KMS-11 (cell line): ENCODE results near the gene UHRF2.
"Not testable (repeated sequence)": the region's sequence is repeated elsewhere in the genome, so short reads cannot be mapped to it uniquely, and the experiment has no call there.

Experiments
- H2AFZ ChIP-seq: fragments of 200-600 bp; sonication (generic); 2 replicates; pipeline ENCODE4 v1.6.1; 2016; ENCODE audit warnings: antibody characterized with exemption, mixed run types, low read depth
- H3K27ac ChIP-seq: fragments of 200-600 bp; sonication (generic); 2 replicates; pipeline ENCODE4 v1.6.1; 2016; ENCODE audit warnings: mild to moderate bottlenecking, mixed run types
- H3K27me3 ChIP-seq: fragments of 200-600 bp; sonication (generic); 2 replicates; pipeline ENCODE4 v1.6.1; 2017; ENCODE audit warnings: mild to moderate bottlenecking, low read depth, mixed run types, moderate library complexity; ENCODE audit not compliant: insufficient read depth
- H3K36me3 ChIP-seq: fragments of 200-600 bp; sonication (generic); 2 replicates; pipeline ENCODE4 v1.6.1; 2017; ENCODE audit warnings: mild to moderate bottlenecking, mixed run types; ENCODE audit not compliant: insufficient read depth
- H3K4me1 ChIP-seq: fragments of 200-600 bp; sonication (generic); 2 replicates; pipeline ENCODE4 v1.6.1; 2016; ENCODE audit warnings: mild to moderate bottlenecking, low read depth, mixed run types; ENCODE audit not compliant: poor library complexity, severe bottlenecking
- H3K4me2 ChIP-seq: fragments of 200-600 bp; sonication (generic); 2 replicates; pipeline ENCODE4 v1.7.0; 2016; ENCODE audit warnings: mild to moderate bottlenecking, mixed run types
- H3K4me3 ChIP-seq: fragments of 200-600 bp; sonication (generic); IDR thresholded peaks from 2 replicates; pipeline ENCODE4 v1.6.1; 2017; ENCODE audit warnings: low read depth, low read length, mixed read lengths; ENCODE audit not compliant: insufficient read depth
- H3K79me2 ChIP-seq: fragments of 200-600 bp; sonication (generic); 2 replicates; pipeline ENCODE4 v1.6.1; 2016; ENCODE audit warnings: low read depth, mixed run types; ENCODE audit not compliant: insufficient read depth
- H3K9ac ChIP-seq: fragments of 200-600 bp; sonication (generic); 2 replicates; pipeline ENCODE4 v1.6.1; 2016; ENCODE audit warnings: mild to moderate bottlenecking, mixed run types
- H4K20me1 ChIP-seq: fragments of 200-600 bp; sonication (generic); 2 replicates; pipeline ENCODE4 v1.6.1; 2016; ENCODE audit warnings: mild to moderate bottlenecking, mixed run types; ENCODE audit not compliant: insufficient read depth
- CTCF ChIP-seq: fragments of 200-600 bp; sonication (generic); conservative IDR thresholded peaks from 2 replicates; pipeline ENCODE4 v1.6.1; 2017; ENCODE audit warnings: low read depth, mild to moderate bottlenecking, antibody characterized with exemption, low read length, moderate library complexity, mixed read lengths

The UHRF2 gene

GRCh38 chr9:6449086-6449485 lies 36.1 kb downstream of the UHRF2 start:
- Histone ChIP-seq H3K36me3 (no peaks in the 10 kb centered on the region), H4K20me1 (peaks cover 18% of the 10 kb centered on the region), H3K79me2 (peaks cover 86% of the 10 kb centered on the region)

GRCh38 chr9:6449645-6450044 lies 36.6 kb downstream of the UHRF2 start:
- Histone ChIP-seq H3K27ac (no peak overlapping the region), H3K79me2 (peaks cover 86% of the 10 kb centered on the region), H3K4me2 (no peak overlapping the region), H3K36me3 (no peaks in the 10 kb centered on the region), H3K4me3 (no peak overlapping the region), H2AFZ (no peak overlapping the region), H3K27me3 (no peaks in the 10 kb centered on the region), H4K20me1 (peaks cover 21% of the 10 kb centered on the region), H3K4me1 (peaks cover 7% of the 10 kb centered on the region), H3K9ac (no peak overlapping the region)
- no peak for TF ChIP-seq CTCF

More at GRCh38 chr9:6449086-6449485, 36.1 kb downstream of the UHRF2 start:
- H3K27me3 ChIP-seq, result no peaks in the 10 kb centered on the region
- TF ChIP-seq CTCF, result no peak
- no peak overlapping the region for H3K9ac ChIP-seq
- no peak overlapping the region for H3K4me2 ChIP-seq
- H2AFZ ChIP-seq, result no peak overlapping the region
- no peak overlapping the region for H3K27ac ChIP-seq
- H3K4me1 ChIP-seq, result peaks cover 7% of the 10 kb centered on the region
- H3K4me3 ChIP-seq, result no peak overlapping the region

GRCh38 chr9:6450641-6451375 lies 37.8 kb downstream of the UHRF2 start:
- H3K27me3 ChIP-seq, result no peaks in the 10 kb centered on the region
- H3K36me3 ChIP-seq, result no peaks in the 10 kb centered on the region
- H3K4me1 ChIP-seq, result peaks cover 7% of the 10 kb centered on the region
- H3K9ac ChIP-seq, result no peak overlapping the region
- no peak overlapping the region for H3K27ac ChIP-seq
- H3K4me3 ChIP-seq, result no peak overlapping the region
- no peak overlapping the region for H2AFZ ChIP-seq
- H3K79me2 ChIP-seq, result peaks cover 88% of the 10 kb centered on the region
- H4K20me1 ChIP-seq, result peaks cover 21% of the 10 kb centered on the region
- no peak for TF ChIP-seq CTCF
- H3K4me2 ChIP-seq, result no peak overlapping the region

GRCh38 chr9:6455292-6455691 lies 42.3 kb downstream of the UHRF2 start:
- H3K27me3 ChIP-seq, H3K4me1 ChIP-seq, H3K4me3 ChIP-seq, H3K9ac ChIP-seq, H2AFZ ChIP-seq, H3K36me3 ChIP-seq, H3K27ac ChIP-seq, H3K4me2 ChIP-seq: not testable (repeated sequence)
- Histone ChIP-seq H4K20me1 (peaks cover 21% of the 10 kb centered on the region), H3K79me2 (peaks cover 94% of the 10 kb centered on the region)

GRCh38 chr9:6458704-6459103 lies 45.7 kb downstream of the UHRF2 start:
- H3K4me3 ChIP-seq, H3K36me3 ChIP-seq, H3K27ac ChIP-seq, H3K9ac ChIP-seq, H2AFZ ChIP-seq, H3K4me2 ChIP-seq, H3K27me3 ChIP-seq, H3K4me1 ChIP-seq: not testable (repeated sequence)
- peaks cover 15% of the 10 kb centered on the region for H4K20me1 ChIP-seq
- peaks cover 83% of the 10 kb centered on the region for H3K79me2 ChIP-seq
